A549 (cell line): Measurements from ENCODE around the gene TLCD3A.
"Not testable (repeated sequence)": the region's sequence is repeated elsewhere in the genome, so short reads cannot be mapped to it uniquely, and the experiment has no call there.

Experiments
- BHLHE40 ChIP-seq: IDR thresholded peaks from 2 replicates; pipeline ENCODE4 v1.6.1; 2012; ENCODE audit warnings: low read depth, low read length, inconsistent platforms
- CEBPB ChIP-seq, 2 experiments: fragments of >200 bp in 1 of 2; sonication (Bioruptor Twin) in 1 of 2; formaldehyde crosslinking in 1 of 2; IDR thresholded peaks; 2 replicates each; pipeline ENCODE4 v1.6.1; 2012 to 2016
- CTCF ChIP-seq: fragments of >200 bp; sonication (Bioruptor Twin); formaldehyde crosslinking; IDR thresholded peaks from 3 replicates; pipeline ENCODE4 v1.5.1; 2016
- ELK1 ChIP-seq: fragments of 150-350 bp; IDR thresholded peaks from 2 replicates; pipeline ENCODE4 v1.6.1; 2014; ENCODE audit warnings: low read depth, mild to moderate bottlenecking, low read length
- EP300 ChIP-seq, 2 experiments: fragments of >200 bp; sonication (Bioruptor Twin); formaldehyde crosslinking; IDR thresholded peaks; 2 replicates in 1 of 2; 3 replicates in 1 of 2; pipeline ENCODE4 v1.6.1; 2016 to 2017
- HMGXB4 ChIP-seq: fragments of 250-450 bp; sonication (Bioruptor Pico); IDR thresholded peaks from 2 replicates; pipeline ENCODE4 v1.5.0; 2021; ENCODE audit warnings: mild to moderate bottlenecking, moderate library complexity, borderline replicate concordance
- KDM1A ChIP-seq: fragments of 200-600 bp; sonication (generic); IDR thresholded peaks from 2 replicates; pipeline ENCODE4 v1.6.1; 2016; ENCODE audit warnings: low read depth, mild to moderate bottlenecking
- MAZ ChIP-seq: fragments of 150-350 bp; IDR thresholded peaks from 2 replicates; pipeline ENCODE4 v1.6.1; 2014; ENCODE audit warnings: antibody characterized with exemption, low read depth, low read length, borderline replicate concordance
- POLR2A ChIP-seq: IDR thresholded peaks from 2 replicates; pipeline ENCODE4 v1.6.1; 2012; ENCODE audit warnings: mild to moderate bottlenecking, low read length
- RAD21 ChIP-seq, 2 experiments: fragments of >200 bp in 1 of 2; sonication (Bioruptor Twin) in 1 of 2; formaldehyde crosslinking in 1 of 2; IDR thresholded peaks in 1 of 2; conservative IDR thresholded peaks in 1 of 2; 2 replicates in 1 of 2; 3 replicates in 1 of 2; pipeline ENCODE4 v1.6.1; 2012 to 2018; ENCODE audit warnings: inconsistent platforms in 1 of 2
- RFX5 ChIP-seq: fragments of 450-650 bp; IDR thresholded peaks from 2 replicates; pipeline ENCODE4 v1.7.1; 2014; ENCODE audit warnings: antibody characterized with exemption, mild to moderate bottlenecking, moderate library complexity
- SREBF2 ChIP-seq: fragments of 450-650 bp; IDR thresholded peaks from 2 replicates; pipeline ENCODE4 v1.6.1; 2014; ENCODE audit warnings: mild to moderate bottlenecking, moderate library complexity
- TP53 ChIP-seq: fragments of 250-450 bp; sonication (Bioruptor Pico); IDR thresholded peaks from 2 replicates; pipeline ENCODE4 v1.5.0; 2021; ENCODE audit warnings: mild to moderate bottlenecking, moderate library complexity
- USF2 ChIP-seq: fragments of 450-650 bp; IDR thresholded peaks from 2 replicates; pipeline ENCODE4 v1.6.1; 2014; ENCODE audit warnings: antibody characterized with exemption

- TF ChIP-seq KDM1A; EP300 (IDR thresholded peaks at IDR 0.05); CEBPB (IDR thresholded peaks at IDR 0.05); RFX5; HMGXB4 (CRISPR knock-in tag); CTCF; ELK1; RAD21 (conservative IDR thresholded peaks at IDR 0.05 in 1 of 2, IDR thresholded peaks at IDR 0.05 in 1 of 2); SREBF2; MAZ; POLR2A; USF2; BHLHE40; TP53 (CRISPR knock-in tag): not testable (repeated sequence)
These were observed 17.0 kb downstream of the TLCD3A start for GRCh38 chr17:749359-749758.
